OCI-LY3 (cell line): ENCODE data around the gene ATAD3C.
"Not testable (repeated sequence)": the region's sequence is repeated elsewhere in the genome, so short reads cannot be mapped to it uniquely, and the experiment has no call there.

Experiments
- H2AFZ ChIP-seq: fragments of 200-600, 300-600 bp; shearing (Covaris generic); 2 replicates; pipeline ENCODE4 v1.6.0; 2014; ENCODE audit warnings: antibody characterized with exemption, low read depth, low read length
- H3K27ac ChIP-seq: fragments of 200-600, 300-600 bp; sonication (generic); 2 replicates; pipeline ENCODE4 v1.5.1; 2014; ENCODE audit warnings: mild to moderate bottlenecking, low read length, moderate library complexity, mixed read lengths
- H3K27me3 ChIP-seq: fragments of 200-600, 300-600 bp; sonication (generic); 2 replicates; pipeline ENCODE4 v1.6.1; 2014; ENCODE audit warnings: low read depth, low read length, mixed read lengths
- H3K36me3 ChIP-seq: fragments of 200-600, 300-600 bp; sonication (generic); replicated peaks from 2 replicates; pipeline ENCODE3; 2014; ENCODE audit warnings: low read depth, low read length, mixed read lengths
- H3K4me1 ChIP-seq: fragments of 300-600, 200-600 bp; sonication (generic); 2 replicates; pipeline ENCODE4 v1.6.1; 2014; ENCODE audit warnings: low read length, mixed read lengths
- H3K4me2 ChIP-seq: fragments of 200-600, 300-600 bp; sonication (generic); 2 replicates; pipeline ENCODE4 v1.6.1; 2014; ENCODE audit warnings: low read length, mixed read lengths
- H3K4me3 ChIP-seq: fragments of 300-600, 200-600 bp; sonication (generic); 2 replicates; pipeline ENCODE4 v1.5.1; 2014; ENCODE audit warnings: antibody characterized with exemption, mild to moderate bottlenecking, low read length, moderate library complexity
- H3K79me2 ChIP-seq: fragments of 300-600, 200-600 bp; shearing (Covaris generic); 2 replicates; pipeline ENCODE4 v1.6.1; 2014; ENCODE audit warnings: mild to moderate bottlenecking, low read length, mixed read lengths
- H3K9ac ChIP-seq: fragments of 300-600, 200-600 bp; shearing (Covaris generic); 2 replicates; pipeline ENCODE4 v1.6.0; 2014; ENCODE audit warnings: mild to moderate bottlenecking, low read length, moderate library complexity
- H3K9me3 ChIP-seq: fragments of 200-600, 300-600 bp; shearing (Covaris generic); 2 replicates; pipeline ENCODE4 v1.6.1; 2014; ENCODE audit warnings: low read length, mixed read lengths; ENCODE audit not compliant: insufficient read depth
- H4K20me1 ChIP-seq: fragments of 200-600, 300-600 bp; sonication (generic); 2 replicates; pipeline ENCODE4 v1.6.1; 2016; ENCODE audit warnings: low read length, mixed read lengths; ENCODE audit not compliant: insufficient read depth
- CTCF ChIP-seq: fragments of 200-600, 300-600 bp; sonication (generic); IDR thresholded peaks from 2 replicates; pipeline ENCODE4 v1.5.1; 2014; ENCODE audit warnings: antibody characterized with exemption, low read length, low read depth
- EZH2phosphoT487 ChIP-seq: fragments of 200-600 bp; shearing (Covaris generic); IDR thresholded peaks from 2 replicates; pipeline ENCODE4 v1.6.1; 2018; ENCODE audit warnings: antibody characterized with exemption, mixed run types, low read depth

Gene ATAD3C

GRCh38 chr1:1452882-1453281 is 3.4 kb downstream of the ATAD3C start:
- no peak overlapping the region for H3K4me2 ChIP-seq
- H3K9me3 ChIP-seq, result no peaks in the 10 kb centered on the region
- no peaks in the 10 kb centered on the region for H3K36me3 ChIP-seq
- H2AFZ ChIP-seq, result no peak overlapping the region
- no peaks in the 10 kb centered on the region for H3K4me1 ChIP-seq
- no peak overlapping the region for H3K9ac ChIP-seq
- TF ChIP-seq EZH2phosphoT487, result no peak
- no peak for TF ChIP-seq CTCF
- no peak overlapping the region for H3K4me3 ChIP-seq
- H3K27ac ChIP-seq, result no peak overlapping the region
- no peaks in the 10 kb centered on the region for H4K20me1 ChIP-seq
- no peaks in the 10 kb centered on the region for H3K27me3 ChIP-seq
- no peaks in the 10 kb centered on the region for H3K79me2 ChIP-seq

- not testable (repeated sequence) for H3K9me3 ChIP-seq, H3K79me2 ChIP-seq, H3K4me1 ChIP-seq, H3K9ac ChIP-seq, H3K27me3 ChIP-seq, H4K20me1 ChIP-seq, H3K36me3 ChIP-seq, H2AFZ ChIP-seq, H3K4me2 ChIP-seq, H3K4me3 ChIP-seq, H3K27ac ChIP-seq
These were observed 5.0 kb downstream of the ATAD3C start for GRCh38 chr1:1454286-1455056.

- TF ChIP-seq EZH2phosphoT487 (no peak), CTCF (no peak)
- Histone ChIP-seq H3K4me1 (no peaks in the 10 kb centered on the region), H3K4me3 (no peak overlapping the region), H3K27ac (no peak overlapping the region), H2AFZ (no peak overlapping the region), H3K27me3 (no peaks in the 10 kb centered on the region), H3K4me2 (no peak overlapping the region), H3K9me3 (no peaks in the 10 kb centered on the region), H4K20me1 (no peaks in the 10 kb centered on the region), H3K79me2 (no peaks in the 10 kb centered on the region), H3K9ac (no peak overlapping the region), H3K36me3 (no peaks in the 10 kb centered on the region)
These were observed 5.9 kb downstream of the ATAD3C start for GRCh38 chr1:1455366-1455884.

GRCh38 chr1:1455934-1456333 is 6.4 kb downstream of the ATAD3C start:
- H3K27ac ChIP-seq, H3K27me3 ChIP-seq, H3K4me3 ChIP-seq, H3K9me3 ChIP-seq, H4K20me1 ChIP-seq, H3K9ac ChIP-seq, H3K36me3 ChIP-seq, H3K4me1 ChIP-seq, H3K4me2 ChIP-seq, H2AFZ ChIP-seq, H3K79me2 ChIP-seq: not testable (repeated sequence)

- not testable (repeated sequence) for H3K27ac ChIP-seq, H3K4me2 ChIP-seq, H3K4me3 ChIP-seq, H3K27me3 ChIP-seq, H2AFZ ChIP-seq, H3K79me2 ChIP-seq, H3K9me3 ChIP-seq, H3K4me1 ChIP-seq, H3K36me3 ChIP-seq, H4K20me1 ChIP-seq, H3K9ac ChIP-seq
These were observed 7.3 kb downstream of the ATAD3C start for GRCh38 chr1:1456683-1457255.

GRCh38 chr1:1459156-1459555 is 9.7 kb downstream of the ATAD3C start:
- not testable (repeated sequence) for H3K36me3 ChIP-seq, H3K9me3 ChIP-seq, H4K20me1 ChIP-seq, H3K4me2 ChIP-seq, H3K79me2 ChIP-seq, H3K27ac ChIP-seq, H3K27me3 ChIP-seq, H2AFZ ChIP-seq, H3K9ac ChIP-seq, H3K4me3 ChIP-seq
- peaks cover 19% of the 10 kb centered on the region for H3K4me1 ChIP-seq

GRCh38 chr1:1459711-1460110 is 10.2 kb downstream of the ATAD3C start:
- H3K4me3 ChIP-seq, H3K27ac ChIP-seq, H3K9me3 ChIP-seq, H3K79me2 ChIP-seq, H4K20me1 ChIP-seq, H3K9ac ChIP-seq, H2AFZ ChIP-seq, H3K36me3 ChIP-seq, H3K4me2 ChIP-seq, H3K27me3 ChIP-seq: not testable (repeated sequence)
- H3K4me1 ChIP-seq, result peaks cover 24% of the 10 kb centered on the region
